Endothelial cell of umbilical vein (primary cell): Measurements from ENCODE around the gene CMSS1. TPM values are rescaled to one million over a fixed set of nuclear protein-coding genes. Genes with fewer than 3 reads are reported as not detected.

ENCODE experiments used
- BruUV-seq: library from RNA; stranded (reverse); fragments of 400-500 nt; replicated peaks from 2 replicates; lab custom pipeline; 2021; lab: Mats Ljungman, UMichigan
- CTCF ChIA-PET: fragments of 300-600, 350-600 bp; sonication (Branson Sonifier 250); formaldehyde crosslinking; loops from one replicate; lab custom pipeline; 2021; ENCODE audit warnings: antibody characterized with exemption, inconsistent platforms; lab: Charles Lee
- POLR2A ChIA-PET: fragments of 300-600, 350-600 bp; sonication (Branson Sonifier 250); formaldehyde crosslinking; loops from one replicate; lab custom pipeline; 2021; ENCODE audit warnings: antibody characterized with exemption, inconsistent platforms; lab: Charles Lee
- DNase-seq: peaks from one replicate; pipeline ENCODE4 v3.0.0-alpha.2; 2011; ENCODE audit warnings: low read depth, low spot score
- FAIRE-seq: peaks from 2 replicates; lab custom pipeline; 2011; peaks lifted over from hg19 to GRCh38; lab: Jason Lieb, UNC
- H2AFZ ChIP-seq: 2 replicates; pipeline ENCODE4 v1.6.0; 2012; ENCODE audit warnings: low read depth, low read length, control low read depth, inconsistent platforms
- H3K27ac ChIP-seq: 2 replicates; pipeline ENCODE4 v1.5.1; 2011; ENCODE audit warnings: low read depth, mild to moderate bottlenecking, control low read depth, low read length, moderate library complexity; ENCODE audit not compliant: insufficient read depth
- H3K27me3 ChIP-seq, 2 experiments: 2 replicates each; pipeline versions ENCODE4 v1.6.0 to v1.6.1; 2011; ENCODE audit warnings: low read length in 2 of 2, mixed read lengths in 1 of 2; ENCODE audit not compliant: control insufficient read depth in 2 of 2, insufficient read depth in 2 of 2
- H3K36me3 ChIP-seq, 2 experiments: 2 replicates in 1 of 2; 3 replicates in 1 of 2; pipeline ENCODE4 v1.5.1; 2011; ENCODE audit warnings: low read length in 2 of 2, mild to moderate bottlenecking in 1 of 2, moderate library complexity in 1 of 2; ENCODE audit not compliant: control insufficient read depth in 2 of 2, insufficient read depth in 2 of 2; ENCODE audit errors: extremely low read depth in 1 of 2
- H3K4me1 ChIP-seq: 3 replicates; pipeline ENCODE4 v1.5.1; 2011; ENCODE audit warnings: mild to moderate bottlenecking, low read length; ENCODE audit not compliant: control insufficient read depth, insufficient read depth; ENCODE audit errors: extremely low read depth
- H3K4me2 ChIP-seq: 2 replicates; pipeline ENCODE4 v1.6.1; 2011; ENCODE audit warnings: low read length, control low read depth, mixed read lengths; ENCODE audit not compliant: insufficient read depth
- H3K4me3 ChIP-seq, 3 experiments: fragments of 200-600 bp in 1 of 3; sonication (generic), shearing (Covaris generic) in 1 of 3; replicated peaks in 1 of 3; 2 replicates each; pipeline ENCODE4 v1.5.1; 2011 to 2016; ENCODE audit warnings: control low read depth in 3 of 3, low read length in 3 of 3, mild to moderate bottlenecking in 2 of 3, inconsistent platforms in 1 of 3, low read depth in 1 of 3, moderate library complexity in 1 of 3; ENCODE audit not compliant: insufficient read depth in 1 of 3
- H3K79me2 ChIP-seq: 2 replicates; pipeline ENCODE4 v1.6.0; 2012; ENCODE audit warnings: low read length, inconsistent platforms; ENCODE audit not compliant: control insufficient read depth, insufficient read depth
- H3K9ac ChIP-seq: replicated peaks from 2 replicates; pipeline ENCODE3; 2011; ENCODE audit warnings: low read length, control low read depth; ENCODE audit not compliant: insufficient read depth; ENCODE audit errors: extremely low read depth
- H3K9me1 ChIP-seq: replicated peaks from 3 replicates; pipeline ENCODE4 v1.6.0; 2011; ENCODE audit warnings: mild to moderate bottlenecking, low read length; ENCODE audit not compliant: control insufficient read depth, insufficient read depth; ENCODE audit errors: extremely low read depth
- H3K9me3 ChIP-seq: replicated peaks from 2 replicates; pipeline ENCODE4 v1.5.1; 2012; ENCODE audit warnings: low read length, inconsistent platforms; ENCODE audit not compliant: control insufficient read depth, insufficient read depth
- H4K20me1 ChIP-seq: replicated peaks from 2 replicates; pipeline ENCODE3; 2011; ENCODE audit warnings: mild to moderate bottlenecking, low read length; ENCODE audit not compliant: control insufficient read depth, insufficient read depth; ENCODE audit errors: extremely low read depth
- CTCF ChIP-seq, 2 donors: IDR thresholded peaks; 1 replicate in 1 of 2; 2 replicates in 1 of 2; pipeline ENCODE4 v1.5.1; 2011; ENCODE audit warnings: low read length in 2 of 2, mild to moderate bottlenecking in 2 of 2, moderate library complexity in 2 of 2, control low read depth in 1 of 2, inconsistent platforms in 1 of 2, low read depth in 1 of 2; ENCODE audit not compliant: insufficient read depth in 1 of 2; ENCODE audit errors: extremely low read depth in 1 of 2
- EZH2 ChIP-seq: IDR thresholded peaks from 2 replicates; pipeline ENCODE4 v1.6.1; 2012; ENCODE audit warnings: borderline replicate concordance, low read depth, mild to moderate bottlenecking, moderate library complexity, low read length, inconsistent platforms; ENCODE audit not compliant: severe bottlenecking
- FOS ChIP-seq: IDR thresholded peaks from 2 replicates; pipeline ENCODE4 v1.6.1; 2011; ENCODE audit warnings: mild to moderate bottlenecking, low read length, moderate library complexity, borderline replicate concordance; ENCODE audit not compliant: insufficient read depth
- GATA2 ChIP-seq: IDR thresholded peaks from 2 replicates; pipeline ENCODE4 v1.7.0; 2011; ENCODE audit warnings: low read depth, mild to moderate bottlenecking, moderate library complexity, mixed read lengths, low read length; ENCODE audit not compliant: insufficient read length, insufficient read depth
- JUN ChIP-seq: IDR thresholded peaks from 2 replicates; pipeline ENCODE4 v1.6.1; 2011; ENCODE audit warnings: borderline replicate concordance, low read depth; ENCODE audit not compliant: insufficient read length, insufficient read depth
- MAX ChIP-seq: IDR thresholded peaks from 2 replicates; pipeline ENCODE4 v1.6.1; 2011; ENCODE audit not compliant: insufficient read depth, insufficient read length
- MYC ChIP-seq: IDR thresholded peaks from one replicate; pipeline ENCODE4 v1.6.1; 2011; ENCODE audit warnings: mild to moderate bottlenecking, low read depth, low read length
- POLR2A ChIP-seq: IDR thresholded peaks from 2 replicates; pipeline ENCODE4 v1.6.1; 2012; ENCODE audit warnings: low read depth, mild to moderate bottlenecking, control low read depth, low read length
- POLR2AphosphoS5 ChIP-seq: IDR thresholded peaks from 2 replicates; pipeline ENCODE4 v1.6.1; 2012; ENCODE audit warnings: low read depth, mild to moderate bottlenecking, control low read depth, low read length, moderate library complexity; ENCODE audit not compliant: insufficient read depth
- dilution Hi-C: fragments of 300-500 bp; cut with MboI; formaldehyde crosslinking; loops from one replicate; pipeline ENCODE4 v1.15.0; 2019; ENCODE audit warnings: low sequenced_read_pairs; ENCODE audit not compliant: extremely low pct_ligation_motif_present
- intact Hi-C: fragments of 100-400 bp; cut with micrococcal nuclease; formaldehyde crosslinking; loops from one replicate; pipeline ENCODE4 v1.10.0; 2022
- polyA plus RNA-seq, 4 experiments: library from polyadenylated mRNA; depleted of rRNA in 3 of 4; stranded (reverse) in 3 of 4; unstranded in 1 of 4; fragments of >200 nt; gene quantifications; 2 replicates each; pipeline versions ENCODE4 v1.2.1 to v1.2.3, GENCODE V29; 2011 to 2012; ENCODE audit warnings: missing spikeins in 1 of 4
- total RNA-seq: library from RNA; stranded (reverse); gene quantifications from 2 replicates; pipeline ENCODE4 v1.2.3, GENCODE V29; 2021

The CMSS1 gene
- total and polyA plus RNA-seq, 2 donors (not counting 3 experiments of a cell fraction or from before 2014, with no cell fraction given), result 9.7 to 60.6 TPM

- TF ChIP-seq CTCF (IDR thresholded peaks at IDR 0.05; ENCODE audit: extremely low read depth in 1 of 2, insufficient read depth in 1 of 2, low read depth in 1 of 2, low read length in 2 of 2) (no peak), MAX (no peak), POLR2A (no peak), FOS (no peak), EZH2 (no peak), GATA2 (no peak), POLR2AphosphoS5 (no peak), JUN (no peak), MYC (no peak)
- FAIRE-seq (no peak), DNase-seq (no peak)
- Histone ChIP-seq H3K27ac (no peak overlapping the region), H3K4me1 (peaks cover 5% of the 10 kb centered on the region), H3K27me3 (no peaks in the 10 kb centered on the region), H3K4me3 (no peak overlapping the region), H3K9me1 (no peaks in the 10 kb centered on the region), H4K20me1 (no peaks in the 10 kb centered on the region), H3K79me2 (no peaks in the 10 kb centered on the region), H3K4me2 (no peak overlapping the region), H3K36me3 (no peaks in the 10 kb centered on the region), H2AFZ (no peak overlapping the region), H3K9me3 (no peaks in the 10 kb centered on the region), H3K9ac (no peak overlapping the region)
- ChIA-PET CTCF (interaction anchor here (0.8 to 1.8 kb wide), 6 partner anchors 12 to 255 kb away, joined by 3 to 7 read pairs (median 4); no protein-coding TSS in a partner anchor), POLR2A (no interaction called here)
- intact Hi-C loops (no loop called here), dilution Hi-C loops (no loop called here)
- BruUV-seq, result no TSS peak
Observed at GRCh38 chr3:100086401-100086800, 268.7 kb downstream of the CMSS1 start.
